Measurements from ENCODE around the gene SEC24A.

DNA sequence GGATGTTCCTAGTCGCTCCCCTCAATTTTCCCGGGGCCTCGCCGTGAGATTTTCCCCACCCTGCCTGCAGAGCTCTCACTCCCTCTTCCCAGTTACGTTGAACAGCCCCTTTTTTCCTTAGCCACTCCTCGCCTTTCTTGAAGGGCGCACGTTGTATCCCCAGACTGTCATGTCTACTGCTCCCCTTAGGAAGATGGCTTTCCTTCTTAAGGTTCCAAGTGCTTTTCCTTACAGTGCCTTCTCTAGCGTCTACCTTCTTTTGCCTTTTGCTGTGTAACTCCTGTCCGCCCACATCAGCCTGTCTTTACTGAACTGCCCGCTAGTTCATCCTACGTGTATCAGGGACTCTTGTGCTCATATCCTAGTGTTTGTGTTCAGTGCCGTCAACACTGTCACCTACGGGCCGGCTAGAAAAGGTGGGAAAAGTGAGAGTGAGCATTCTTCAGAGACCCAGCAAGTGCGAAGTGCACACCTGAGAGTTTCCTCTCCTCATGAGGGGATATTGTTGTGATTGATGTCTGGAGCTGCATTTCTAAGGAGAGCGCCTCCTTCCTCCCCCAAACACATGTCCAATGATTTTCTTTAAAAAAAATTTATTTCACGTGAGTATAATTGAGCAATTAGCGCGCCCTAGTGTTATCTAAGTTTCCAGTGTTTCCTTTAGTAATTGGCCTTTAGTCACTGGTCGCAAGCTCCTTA, 90.5 kb downstream of the SEC24A start:
- TF ChIP-seq, protein P1, sequence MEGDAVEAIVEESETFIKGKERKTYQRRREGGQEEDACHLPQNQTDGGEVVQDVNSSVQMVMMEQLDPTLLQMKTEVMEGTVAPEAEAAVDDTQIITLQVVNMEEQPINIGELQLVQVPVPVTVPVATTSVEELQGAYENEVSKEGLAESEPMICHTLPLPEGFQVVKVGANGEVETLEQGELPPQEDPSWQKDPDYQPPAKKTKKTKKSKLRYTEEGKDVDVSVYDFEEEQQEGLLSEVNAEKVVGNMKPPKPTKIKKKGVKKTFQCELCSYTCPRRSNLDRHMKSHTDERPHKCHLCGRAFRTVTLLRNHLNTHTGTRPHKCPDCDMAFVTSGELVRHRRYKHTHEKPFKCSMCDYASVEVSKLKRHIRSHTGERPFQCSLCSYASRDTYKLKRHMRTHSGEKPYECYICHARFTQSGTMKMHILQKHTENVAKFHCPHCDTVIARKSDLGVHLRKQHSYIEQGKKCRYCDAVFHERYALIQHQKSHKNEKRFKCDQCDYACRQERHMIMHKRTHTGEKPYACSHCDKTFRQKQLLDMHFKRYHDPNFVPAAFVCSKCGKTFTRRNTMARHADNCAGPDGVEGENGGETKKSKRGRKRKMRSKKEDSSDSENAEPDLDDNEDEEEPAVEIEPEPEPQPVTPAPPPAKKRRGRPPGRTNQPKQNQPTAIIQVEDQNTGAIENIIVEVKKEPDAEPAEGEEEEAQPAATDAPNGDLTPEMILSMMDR (conservative IDR thresholded peaks at IDR 0.05 in 1 of 2, IDR thresholded peaks at IDR 0.05 in 1 of 2; ENCODE audit: extremely low read depth in 1 of 2, insufficient read depth in 1 of 2, low read depth in 1 of 2, low read length in 2 of 2): peak in 1 of 2 donors; percentile 9
- TF ChIP-seq EZH2 (IDR thresholded peaks at IDR 0.05; ENCODE audit: borderline replicate concordance, low read length): no peak
